ENCODE results near the gene VPS4A.

Gene VPS4A

DNA sequence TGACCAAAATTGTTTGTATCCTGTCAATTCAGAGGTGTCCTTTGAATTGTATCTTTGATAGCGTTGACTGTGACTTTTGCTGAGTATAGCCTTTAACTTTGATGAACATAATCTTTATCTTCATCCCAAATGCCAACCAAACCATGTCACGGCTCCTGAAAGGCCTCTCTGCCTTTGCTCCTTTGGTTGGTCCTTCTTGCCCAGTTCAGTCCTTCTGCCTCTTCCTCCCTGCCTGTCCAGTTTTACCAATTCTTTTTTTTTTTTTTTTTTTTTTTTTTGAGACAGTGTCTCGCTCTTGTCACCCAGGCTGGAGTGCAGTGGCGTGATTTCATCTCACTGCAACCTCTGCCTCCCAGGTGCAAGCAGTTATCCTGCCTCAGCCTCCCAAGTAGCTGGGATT is 12.9 kb upstream of the VPS4A start:
- TF ChIP-seq, protein P1, sequence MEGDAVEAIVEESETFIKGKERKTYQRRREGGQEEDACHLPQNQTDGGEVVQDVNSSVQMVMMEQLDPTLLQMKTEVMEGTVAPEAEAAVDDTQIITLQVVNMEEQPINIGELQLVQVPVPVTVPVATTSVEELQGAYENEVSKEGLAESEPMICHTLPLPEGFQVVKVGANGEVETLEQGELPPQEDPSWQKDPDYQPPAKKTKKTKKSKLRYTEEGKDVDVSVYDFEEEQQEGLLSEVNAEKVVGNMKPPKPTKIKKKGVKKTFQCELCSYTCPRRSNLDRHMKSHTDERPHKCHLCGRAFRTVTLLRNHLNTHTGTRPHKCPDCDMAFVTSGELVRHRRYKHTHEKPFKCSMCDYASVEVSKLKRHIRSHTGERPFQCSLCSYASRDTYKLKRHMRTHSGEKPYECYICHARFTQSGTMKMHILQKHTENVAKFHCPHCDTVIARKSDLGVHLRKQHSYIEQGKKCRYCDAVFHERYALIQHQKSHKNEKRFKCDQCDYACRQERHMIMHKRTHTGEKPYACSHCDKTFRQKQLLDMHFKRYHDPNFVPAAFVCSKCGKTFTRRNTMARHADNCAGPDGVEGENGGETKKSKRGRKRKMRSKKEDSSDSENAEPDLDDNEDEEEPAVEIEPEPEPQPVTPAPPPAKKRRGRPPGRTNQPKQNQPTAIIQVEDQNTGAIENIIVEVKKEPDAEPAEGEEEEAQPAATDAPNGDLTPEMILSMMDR (IDR thresholded peaks at IDR 0.05): no peak

DNA sequence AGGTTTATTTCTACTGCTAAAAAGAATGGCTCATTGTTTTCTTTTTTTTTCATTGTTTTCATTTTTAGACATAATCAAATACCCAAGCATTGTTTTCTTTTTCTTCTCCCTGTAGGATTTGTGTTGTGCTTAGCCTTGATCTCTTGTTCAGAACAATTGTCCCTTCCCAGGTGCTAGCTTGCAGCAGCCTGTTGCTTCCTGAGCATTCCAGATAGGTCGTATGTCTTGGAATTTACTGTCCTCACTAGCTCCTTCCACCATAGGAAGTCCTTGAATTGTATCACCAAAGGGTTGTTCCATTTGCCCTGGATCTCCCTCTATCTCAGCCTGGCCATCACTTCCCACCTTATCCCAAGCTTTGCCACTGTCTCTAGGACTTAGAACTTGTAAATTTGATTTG is 10.0 kb upstream of the VPS4A start:
- TF ChIP-seq, protein P1 (IDR thresholded peaks at IDR 0.05): no peak

DNA sequence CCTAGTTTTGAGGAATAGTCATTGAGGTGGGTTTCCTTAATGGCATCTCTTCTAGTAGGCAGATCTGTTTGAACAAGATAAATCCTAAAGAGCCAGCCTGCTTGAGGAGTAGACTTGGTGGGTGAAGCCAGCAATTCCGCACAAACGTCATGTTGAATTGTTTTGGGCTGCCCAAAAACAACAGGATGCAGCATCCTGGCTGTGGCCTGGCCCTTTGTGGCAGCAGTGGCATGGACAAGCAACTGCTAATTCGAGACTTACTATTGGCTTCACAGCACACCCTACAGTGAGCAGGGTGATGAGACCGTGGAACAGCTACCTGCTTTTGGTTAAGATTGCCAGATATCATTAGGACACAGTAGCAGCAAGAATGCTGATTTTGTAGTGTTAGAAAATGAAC is 9.3 kb upstream of the VPS4A start:
- TF ChIP-seq, protein P1 (IDR thresholded peaks at IDR 0.05): no peak

DNA sequence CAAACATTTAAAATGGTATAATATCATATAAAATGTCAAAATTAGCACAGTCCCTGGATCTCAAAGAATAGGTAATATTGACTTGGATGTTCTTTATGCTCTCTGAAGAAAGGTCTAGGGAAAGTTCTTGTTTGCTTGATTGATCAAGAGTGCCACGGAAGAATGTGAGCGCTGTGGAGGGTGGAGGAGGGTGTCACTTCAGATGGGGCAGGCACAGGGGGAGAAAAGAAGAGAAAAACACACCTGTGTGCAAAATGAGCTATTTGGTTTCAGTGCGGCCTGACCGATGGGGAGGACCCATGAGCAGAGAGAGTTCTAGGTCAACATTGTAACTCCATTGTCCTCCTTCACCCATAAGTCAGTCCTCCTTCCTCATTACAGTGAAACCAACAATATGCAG is 8.8 kb upstream of the VPS4A start:
- TF ChIP-seq, protein P1 (IDR thresholded peaks at IDR 0.05): no peak

DNA sequence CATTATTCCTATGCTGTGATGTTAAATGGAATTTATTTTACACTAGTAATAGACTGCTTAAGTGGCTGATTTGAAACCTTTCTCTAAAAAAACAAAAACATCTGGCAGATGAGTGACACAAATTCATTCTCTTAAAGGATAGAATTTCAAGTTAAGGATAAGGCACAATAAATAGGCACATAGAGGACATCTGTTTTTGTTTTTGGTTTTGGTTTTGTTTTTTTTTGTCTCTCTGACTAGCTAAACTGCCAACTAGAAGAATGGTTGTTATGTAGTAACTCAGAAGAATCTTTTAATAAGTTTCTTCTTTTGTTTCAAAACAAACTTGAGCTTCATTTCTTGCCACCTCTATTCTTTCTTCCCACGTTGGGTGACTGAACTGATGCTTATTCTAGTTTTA is 5.1 kb upstream of the VPS4A start:
- TF ChIP-seq, protein P1 (IDR thresholded peaks at IDR 0.05): no peak

DNA sequence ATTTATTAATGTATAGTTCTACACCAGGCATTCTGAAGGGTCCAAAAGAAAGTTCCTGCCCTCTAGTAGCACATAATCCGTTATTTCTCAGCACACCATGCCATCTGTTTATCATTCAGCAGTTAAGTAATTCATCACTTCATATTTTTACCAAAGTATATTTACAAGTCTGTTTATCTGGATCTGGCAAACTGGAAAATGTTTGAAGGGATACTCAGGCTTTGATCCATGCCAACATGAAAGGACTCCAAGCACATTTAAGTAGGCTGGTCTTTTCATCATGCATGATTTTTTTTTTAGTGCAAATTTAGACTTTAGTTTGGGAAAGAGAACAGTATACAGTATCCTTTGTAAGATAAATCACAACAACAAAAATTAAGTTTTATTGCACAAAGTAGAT is 4.1 kb upstream of the VPS4A start:
- TF ChIP-seq, protein P1 (IDR thresholded peaks at IDR 0.05): no peak

DNA sequence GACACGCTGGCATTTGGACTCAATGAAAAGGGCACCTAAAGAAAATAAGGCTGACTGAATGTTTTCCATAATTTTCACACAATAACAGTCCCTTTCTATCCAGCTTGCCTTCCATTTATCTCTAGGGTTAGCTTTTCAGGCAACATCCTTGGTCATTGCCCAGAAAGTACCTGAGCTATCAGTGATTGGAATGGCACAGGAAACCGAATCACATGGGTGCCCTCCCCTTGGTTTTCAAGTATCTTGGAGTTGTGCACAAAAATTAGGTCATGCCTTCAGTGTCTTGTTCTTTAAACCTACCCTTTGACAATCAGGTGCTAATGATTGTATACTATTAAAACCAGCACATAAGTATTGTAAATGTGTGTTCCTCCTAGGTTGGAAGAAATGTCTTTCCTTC is 3.3 kb upstream of the VPS4A start:
- TF ChIP-seq, protein P1 (IDR thresholded peaks at IDR 0.05): no peak

DNA sequence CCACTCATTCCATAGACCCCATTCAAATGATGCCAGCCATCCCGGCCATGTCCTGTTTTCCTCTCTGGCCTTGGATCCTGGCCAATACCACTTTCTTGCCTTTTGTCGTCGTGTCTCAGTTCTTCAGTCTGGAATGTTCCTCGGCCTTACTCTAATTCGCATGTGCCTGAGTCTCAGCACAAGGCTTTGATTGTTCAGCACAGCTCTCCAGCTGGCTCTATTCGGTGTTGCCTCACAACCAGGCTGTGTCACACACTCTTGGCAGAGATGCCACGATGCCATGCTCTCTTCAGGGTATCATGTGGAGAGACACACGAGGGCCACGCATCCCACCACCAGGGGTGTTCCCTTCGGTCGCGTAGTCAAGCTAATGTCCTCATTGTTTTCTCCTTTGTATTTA is 1.8 kb upstream of the VPS4A start:
- TF ChIP-seq, protein P1 (IDR thresholded peaks at IDR 0.05): no peak

Measured in LNCAP (cell line).